Measurements from ENCODE around the gene ELOVL5.

Gene ELOVL5

DNA sequence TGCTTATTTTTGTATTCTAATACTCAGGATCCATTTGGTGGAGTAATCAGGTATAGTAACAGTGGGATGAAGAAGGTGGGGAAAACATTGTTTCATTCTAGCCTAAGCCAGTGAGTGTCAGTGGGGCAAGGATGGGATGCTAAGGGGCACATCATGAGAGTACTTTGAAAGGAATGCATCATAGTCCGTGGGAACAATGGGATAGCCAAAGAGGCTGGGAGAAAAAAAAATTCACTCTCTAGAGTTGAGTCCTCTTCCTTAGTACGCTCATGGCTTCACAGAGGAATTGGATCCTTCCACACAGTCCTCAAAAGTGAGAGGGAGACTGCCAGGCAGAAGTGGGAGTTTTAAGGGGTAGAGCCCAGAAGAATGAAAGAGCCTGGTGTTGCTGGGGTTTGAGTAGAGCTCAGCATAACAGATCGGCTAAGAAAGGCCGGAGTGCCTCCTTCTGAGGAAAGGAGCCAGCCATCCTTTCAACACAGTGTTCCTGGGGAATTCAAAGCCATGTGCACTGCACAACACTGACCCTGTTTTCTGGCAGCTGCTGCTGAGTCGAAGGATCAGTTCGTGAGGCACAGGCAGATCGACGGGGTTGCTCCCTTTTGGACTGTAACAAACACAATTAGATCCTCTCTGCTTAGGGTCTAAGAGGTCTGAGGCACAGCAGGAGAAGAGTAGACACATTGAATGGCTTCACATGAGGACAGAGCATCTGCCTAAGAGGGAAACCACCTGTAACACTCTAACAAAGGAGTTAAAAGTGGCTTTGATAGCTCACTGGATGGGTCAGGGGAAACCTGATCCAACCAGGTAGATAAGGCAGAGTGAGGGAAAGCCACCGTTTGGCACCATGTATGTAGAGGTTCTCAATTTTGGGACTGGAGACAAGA is 61.2 kb downstream of the ELOVL5 start:
- no peak for TF ChIP-seq POLR2AphosphoS5 (IDR thresholded peaks at IDR 0.05; ENCODE audit: low read depth, low read length)
- TF ChIP-seq, protein P1, sequence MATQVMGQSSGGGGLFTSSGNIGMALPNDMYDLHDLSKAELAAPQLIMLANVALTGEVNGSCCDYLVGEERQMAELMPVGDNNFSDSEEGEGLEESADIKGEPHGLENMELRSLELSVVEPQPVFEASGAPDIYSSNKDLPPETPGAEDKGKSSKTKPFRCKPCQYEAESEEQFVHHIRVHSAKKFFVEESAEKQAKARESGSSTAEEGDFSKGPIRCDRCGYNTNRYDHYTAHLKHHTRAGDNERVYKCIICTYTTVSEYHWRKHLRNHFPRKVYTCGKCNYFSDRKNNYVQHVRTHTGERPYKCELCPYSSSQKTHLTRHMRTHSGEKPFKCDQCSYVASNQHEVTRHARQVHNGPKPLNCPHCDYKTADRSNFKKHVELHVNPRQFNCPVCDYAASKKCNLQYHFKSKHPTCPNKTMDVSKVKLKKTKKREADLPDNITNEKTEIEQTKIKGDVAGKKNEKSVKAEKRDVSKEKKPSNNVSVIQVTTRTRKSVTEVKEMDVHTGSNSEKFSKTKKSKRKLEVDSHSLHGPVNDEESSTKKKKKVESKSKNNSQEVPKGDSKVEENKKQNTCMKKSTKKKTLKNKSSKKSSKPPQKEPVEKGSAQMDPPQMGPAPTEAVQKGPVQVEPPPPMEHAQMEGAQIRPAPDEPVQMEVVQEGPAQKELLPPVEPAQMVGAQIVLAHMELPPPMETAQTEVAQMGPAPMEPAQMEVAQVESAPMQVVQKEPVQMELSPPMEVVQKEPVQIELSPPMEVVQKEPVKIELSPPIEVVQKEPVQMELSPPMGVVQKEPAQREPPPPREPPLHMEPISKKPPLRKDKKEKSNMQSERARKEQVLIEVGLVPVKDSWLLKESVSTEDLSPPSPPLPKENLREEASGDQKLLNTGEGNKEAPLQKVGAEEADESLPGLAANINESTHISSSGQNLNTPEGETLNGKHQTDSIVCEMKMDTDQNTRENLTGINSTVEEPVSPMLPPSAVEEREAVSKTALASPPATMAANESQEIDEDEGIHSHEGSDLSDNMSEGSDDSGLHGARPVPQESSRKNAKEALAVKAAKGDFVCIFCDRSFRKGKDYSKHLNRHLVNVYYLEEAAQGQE (IDR thresholded peaks at IDR 0.05; ENCODE audit: insufficient read depth in 1 of 2, low read depth in 2 of 2, low read length in 2 of 2): no peak
- no peak for TF ChIP-seq TAF1 (IDR thresholded peaks at IDR 0.05; ENCODE audit: borderline replicate concordance, insufficient read depth, low read length)
- no peak for TF ChIP-seq SIN3A (IDR thresholded peaks at IDR 0.05; ENCODE audit: borderline replicate concordance, insufficient read depth, low read length)
- no peak for TF ChIP-seq FOXP2 (optimal IDR thresholded peaks at IDR 0.05; ENCODE audit: borderline replicate concordance, extremely low read depth, extremely low read length, insufficient read depth)

DNA sequence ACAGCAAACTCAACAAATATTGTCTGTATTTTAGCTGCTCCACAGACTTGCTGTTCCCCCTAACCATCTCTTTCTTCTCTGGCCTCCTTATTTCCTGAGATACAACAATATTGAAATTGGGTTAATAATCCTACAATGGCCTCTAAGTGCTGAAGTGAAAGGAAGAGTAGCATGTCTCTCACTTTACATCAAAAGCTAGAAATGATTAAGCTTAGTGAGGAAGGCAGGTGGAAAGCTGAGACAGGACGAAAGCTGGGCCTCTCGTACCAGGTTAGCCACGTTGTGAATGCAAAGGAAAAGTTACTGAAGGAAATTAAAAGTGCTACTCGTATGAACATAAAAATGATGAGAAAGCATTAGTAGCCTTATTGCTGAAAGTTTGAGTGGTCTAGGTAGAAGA is 63.8 kb downstream of the ELOVL5 start:
- TF ChIP-seq FOXP2 (optimal IDR thresholded peaks at IDR 0.05; ENCODE audit: borderline replicate concordance, extremely low read depth, extremely low read length, insufficient read depth) (no peak), POLR2AphosphoS5 (IDR thresholded peaks at IDR 0.05; ENCODE audit: low read depth, low read length) (no peak), SIN3A (IDR thresholded peaks at IDR 0.05; ENCODE audit: borderline replicate concordance, insufficient read depth, low read length) (no peak), TAF1 (IDR thresholded peaks at IDR 0.05; ENCODE audit: borderline replicate concordance, insufficient read depth, low read length) (no peak)
- TF ChIP-seq, protein P1 (IDR thresholded peaks at IDR 0.05; ENCODE audit: insufficient read depth in 1 of 2, low read depth in 2 of 2, low read length in 2 of 2): no peak

DNA sequence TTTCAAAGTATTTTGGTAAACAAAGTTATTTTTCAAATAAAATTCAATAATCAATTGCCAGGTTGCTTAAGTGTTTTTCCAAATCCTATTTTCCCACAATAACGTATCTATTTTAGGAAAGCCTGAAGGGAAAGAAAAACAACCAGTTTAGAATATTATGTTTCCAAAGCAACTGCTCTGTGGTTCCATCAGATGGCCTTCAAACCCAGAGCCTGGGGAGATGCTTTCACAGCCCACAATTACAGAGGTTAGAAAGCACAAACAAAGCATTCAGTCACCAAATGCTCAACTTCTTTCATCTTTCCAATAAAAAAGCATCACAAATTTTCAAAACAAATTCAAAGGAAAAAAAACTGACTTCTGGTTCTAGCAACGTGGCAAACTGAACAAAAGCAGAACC is 66.0 kb downstream of the ELOVL5 start:
- TF ChIP-seq TAF1 (IDR thresholded peaks at IDR 0.05; ENCODE audit: borderline replicate concordance, insufficient read depth, low read length) (no peak), POLR2AphosphoS5 (IDR thresholded peaks at IDR 0.05; ENCODE audit: low read depth, low read length) (no peak), SIN3A (IDR thresholded peaks at IDR 0.05; ENCODE audit: borderline replicate concordance, insufficient read depth, low read length) (no peak), FOXP2 (optimal IDR thresholded peaks at IDR 0.05; ENCODE audit: borderline replicate concordance, extremely low read depth, extremely low read length, insufficient read depth) (no peak)
- TF ChIP-seq, protein P1 (IDR thresholded peaks at IDR 0.05; ENCODE audit: insufficient read depth in 1 of 2, low read depth in 2 of 2, low read length in 2 of 2): no peak

DNA sequence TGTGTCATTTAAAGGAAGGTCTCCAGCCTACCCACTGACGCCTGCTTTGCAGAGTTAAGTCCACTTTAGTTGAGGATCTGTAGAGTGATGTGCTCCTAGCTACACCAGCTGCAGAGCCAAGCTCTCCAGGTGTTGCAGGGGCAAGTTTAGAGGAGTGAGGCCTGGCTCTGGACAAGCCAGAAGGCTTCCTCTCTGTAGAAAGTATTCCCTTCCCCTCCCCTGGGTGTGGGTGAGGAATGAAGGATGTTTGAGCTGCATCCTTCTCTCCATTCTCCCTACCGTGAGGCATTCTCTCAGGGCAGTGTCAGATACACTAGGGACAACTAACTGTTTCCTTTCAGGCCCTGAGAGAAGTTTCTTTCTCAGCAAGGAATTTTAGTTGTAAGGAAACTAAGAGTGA is 66.5 kb downstream of the ELOVL5 start:
- TF ChIP-seq FOXP2 (optimal IDR thresholded peaks at IDR 0.05; ENCODE audit: borderline replicate concordance, extremely low read depth, extremely low read length, insufficient read depth) (no peak), TAF1 (IDR thresholded peaks at IDR 0.05; ENCODE audit: borderline replicate concordance, insufficient read depth, low read length) (no peak), SIN3A (IDR thresholded peaks at IDR 0.05; ENCODE audit: borderline replicate concordance, insufficient read depth, low read length) (no peak), POLR2AphosphoS5 (IDR thresholded peaks at IDR 0.05; ENCODE audit: low read depth, low read length) (no peak)
- TF ChIP-seq, protein P1 (IDR thresholded peaks at IDR 0.05; ENCODE audit: insufficient read depth in 1 of 2, low read depth in 2 of 2, low read length in 2 of 2): no peak
